ENCODE data around the gene TOR1AIP2.

Gene TOR1AIP2

GRCh38 chr1:179924268-179924667 is 46.7 kb upstream of the TOR1AIP2 start:
- H3K4me2 ChIP-seq (ENCODE audit: low read length), result no peak overlapping the region
- H3K27me3 ChIP-seq (ENCODE audit: control insufficient read depth, insufficient read depth, low read length), result no peaks in the 10 kb centered on the region
- no peaks in the 10 kb centered on the region for H3K79me2 ChIP-seq
- H2AFZ ChIP-seq, result no peak overlapping the region
- H3K36me3 ChIP-seq (ENCODE audit: control insufficient read depth, insufficient read depth, low read length), result no peaks in the 10 kb centered on the region
- H3K27ac ChIP-seq, result no peak overlapping the region
- H3K9ac ChIP-seq, result no peak overlapping the region
- H3K9me3 ChIP-seq (ENCODE audit: control insufficient read depth, low read length), result no peaks in the 10 kb centered on the region
- no peaks in the 10 kb centered on the region for H3K4me1 ChIP-seq
- TF ChIP-seq, protein P1, sequence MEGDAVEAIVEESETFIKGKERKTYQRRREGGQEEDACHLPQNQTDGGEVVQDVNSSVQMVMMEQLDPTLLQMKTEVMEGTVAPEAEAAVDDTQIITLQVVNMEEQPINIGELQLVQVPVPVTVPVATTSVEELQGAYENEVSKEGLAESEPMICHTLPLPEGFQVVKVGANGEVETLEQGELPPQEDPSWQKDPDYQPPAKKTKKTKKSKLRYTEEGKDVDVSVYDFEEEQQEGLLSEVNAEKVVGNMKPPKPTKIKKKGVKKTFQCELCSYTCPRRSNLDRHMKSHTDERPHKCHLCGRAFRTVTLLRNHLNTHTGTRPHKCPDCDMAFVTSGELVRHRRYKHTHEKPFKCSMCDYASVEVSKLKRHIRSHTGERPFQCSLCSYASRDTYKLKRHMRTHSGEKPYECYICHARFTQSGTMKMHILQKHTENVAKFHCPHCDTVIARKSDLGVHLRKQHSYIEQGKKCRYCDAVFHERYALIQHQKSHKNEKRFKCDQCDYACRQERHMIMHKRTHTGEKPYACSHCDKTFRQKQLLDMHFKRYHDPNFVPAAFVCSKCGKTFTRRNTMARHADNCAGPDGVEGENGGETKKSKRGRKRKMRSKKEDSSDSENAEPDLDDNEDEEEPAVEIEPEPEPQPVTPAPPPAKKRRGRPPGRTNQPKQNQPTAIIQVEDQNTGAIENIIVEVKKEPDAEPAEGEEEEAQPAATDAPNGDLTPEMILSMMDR (IDR thresholded peaks at IDR 0.05), result no peak
- no peak overlapping the region for H3K4me3 ChIP-seq (ENCODE audit: low read depth, low read length)

- H3K9me3 ChIP-seq (ENCODE audit: control insufficient read depth, low read length), result no peaks in the 10 kb centered on the region
- no peak overlapping the region for H3K27ac ChIP-seq
- no peak overlapping the region for H3K9ac ChIP-seq
- H3K79me2 ChIP-seq, result no peaks in the 10 kb centered on the region
- no peaks in the 10 kb centered on the region for H3K4me1 ChIP-seq
- TF ChIP-seq, protein P1 (IDR thresholded peaks at IDR 0.05), result no peak
- no peak overlapping the region for H3K4me2 ChIP-seq (ENCODE audit: low read length)
- H2AFZ ChIP-seq, result no peak overlapping the region
- H3K36me3 ChIP-seq (ENCODE audit: control insufficient read depth, insufficient read depth, low read length), result no peaks in the 10 kb centered on the region
- no peaks in the 10 kb centered on the region for H3K27me3 ChIP-seq (ENCODE audit: control insufficient read depth, insufficient read depth, low read length)
- no peak overlapping the region for H3K4me3 ChIP-seq (ENCODE audit: low read depth, low read length)
Observed at GRCh38 chr1:179923029-179923428, 45.4 kb upstream of the TOR1AIP2 start.

- Histone ChIP-seq H3K79me2 (no peaks in the 10 kb centered on the region), H2AFZ (no peak overlapping the region), H3K9me3 (ENCODE audit: control insufficient read depth, low read length) (no peaks in the 10 kb centered on the region), H3K4me2 (ENCODE audit: low read length) (no peak overlapping the region), H3K27me3 (ENCODE audit: control insufficient read depth, insufficient read depth, low read length) (no peaks in the 10 kb centered on the region), H3K36me3 (ENCODE audit: control insufficient read depth, insufficient read depth, low read length) (no peaks in the 10 kb centered on the region), H3K27ac (no peak overlapping the region), H3K4me1 (no peaks in the 10 kb centered on the region), H3K4me3 (ENCODE audit: low read depth, low read length) (no peak overlapping the region), H3K9ac (no peak overlapping the region)
- TF ChIP-seq, protein P1 (IDR thresholded peaks at IDR 0.05), result no peak
Observed at GRCh38 chr1:179921981-179922872, 44.6 kb upstream of the TOR1AIP2 start.

DNA sequence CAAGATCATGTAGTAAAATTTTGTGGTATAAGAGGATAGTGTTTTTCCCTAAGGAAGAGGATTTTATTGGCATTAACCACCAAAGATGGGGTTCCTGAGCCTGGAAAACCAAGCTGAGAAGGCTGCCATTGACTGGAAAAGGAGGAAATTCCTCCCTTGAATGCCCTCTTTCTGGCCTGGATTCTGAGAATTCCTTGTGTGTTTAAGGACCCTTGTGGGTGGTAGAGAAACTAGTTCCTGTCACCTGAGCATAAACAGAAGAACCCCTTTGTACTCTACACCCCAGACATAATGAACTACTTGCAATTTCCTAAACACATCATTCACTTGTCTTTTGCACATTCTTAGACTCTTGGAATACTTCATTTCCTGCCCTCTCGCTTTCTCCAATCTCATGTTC is 43.9 kb upstream of the TOR1AIP2 start:
- Histone ChIP-seq H3K4me3 (ENCODE audit: low read depth, low read length) (no peak overlapping the region), H3K4me2 (ENCODE audit: low read length) (no peak overlapping the region), H3K9ac (no peak overlapping the region), H3K9me3 (ENCODE audit: control insufficient read depth, low read length) (no peaks in the 10 kb centered on the region), H3K79me2 (no peaks in the 10 kb centered on the region), H3K36me3 (ENCODE audit: control insufficient read depth, insufficient read depth, low read length) (no peaks in the 10 kb centered on the region), H2AFZ (no peak overlapping the region), H3K27ac (no peak overlapping the region), H3K4me1 (no peaks in the 10 kb centered on the region), H3K27me3 (ENCODE audit: control insufficient read depth, insufficient read depth, low read length) (no peaks in the 10 kb centered on the region)
- TF ChIP-seq, protein P1 (IDR thresholded peaks at IDR 0.05), result no peak

Data from parathyroid adenoma (tissue), 2 donors.